22Rv1 (cell line): ENCODE results near the gene MFF.

Experiments
- ZFX ChIP-seq: fragments of 450-650 bp; IDR thresholded peaks from 2 replicates; pipeline ENCODE4 v1.6.1; 2017; ENCODE audit warnings: antibody characterized with exemption, borderline replicate concordance
- TF ChIP-seq, protein P1 (sequence below): fragments of 450-650 bp; IDR thresholded peaks from 2 replicates; pipeline ENCODE4 v1.5.1; 2017; ENCODE audit warnings: mild to moderate bottlenecking

DNA sequence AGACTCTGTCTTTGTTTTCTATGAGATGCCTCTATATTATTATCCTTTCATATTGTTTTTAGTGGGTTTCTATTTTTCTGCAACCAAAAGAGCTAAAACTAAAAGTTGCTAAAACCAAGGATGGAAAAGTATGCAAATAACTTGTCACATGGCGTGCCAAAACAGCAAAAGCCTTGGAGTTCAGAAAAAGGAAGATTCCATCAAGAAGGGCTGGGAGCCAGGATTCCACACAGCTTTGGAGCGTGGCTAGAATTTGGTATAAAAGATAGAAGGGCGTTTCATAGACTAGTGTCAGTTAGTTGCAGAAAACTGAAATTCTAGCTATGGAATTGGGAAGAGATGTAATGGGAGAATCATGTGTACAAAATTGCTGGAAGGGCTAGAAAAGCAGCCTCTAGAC lies 58.6 kb downstream of the MFF start:
- TF ChIP-seq, protein P1, sequence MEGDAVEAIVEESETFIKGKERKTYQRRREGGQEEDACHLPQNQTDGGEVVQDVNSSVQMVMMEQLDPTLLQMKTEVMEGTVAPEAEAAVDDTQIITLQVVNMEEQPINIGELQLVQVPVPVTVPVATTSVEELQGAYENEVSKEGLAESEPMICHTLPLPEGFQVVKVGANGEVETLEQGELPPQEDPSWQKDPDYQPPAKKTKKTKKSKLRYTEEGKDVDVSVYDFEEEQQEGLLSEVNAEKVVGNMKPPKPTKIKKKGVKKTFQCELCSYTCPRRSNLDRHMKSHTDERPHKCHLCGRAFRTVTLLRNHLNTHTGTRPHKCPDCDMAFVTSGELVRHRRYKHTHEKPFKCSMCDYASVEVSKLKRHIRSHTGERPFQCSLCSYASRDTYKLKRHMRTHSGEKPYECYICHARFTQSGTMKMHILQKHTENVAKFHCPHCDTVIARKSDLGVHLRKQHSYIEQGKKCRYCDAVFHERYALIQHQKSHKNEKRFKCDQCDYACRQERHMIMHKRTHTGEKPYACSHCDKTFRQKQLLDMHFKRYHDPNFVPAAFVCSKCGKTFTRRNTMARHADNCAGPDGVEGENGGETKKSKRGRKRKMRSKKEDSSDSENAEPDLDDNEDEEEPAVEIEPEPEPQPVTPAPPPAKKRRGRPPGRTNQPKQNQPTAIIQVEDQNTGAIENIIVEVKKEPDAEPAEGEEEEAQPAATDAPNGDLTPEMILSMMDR: no peak
- no peak for TF ChIP-seq ZFX
